NB4 (cell line): ENCODE measurements around the gene LRFN4.

Source experiments
- DNase-seq: peaks from one replicate; pipeline ENCODE4 v3.0.0; 2010; ENCODE audit warnings: low read depth
- H3K4me3 ChIP-seq: one replicate; pipeline ENCODE4 v1.5.1; 2011; ENCODE audit warnings: mild to moderate bottlenecking, low read depth, low read length, moderate library complexity
- CTCF ChIP-seq: IDR thresholded peaks from one replicate; pipeline ENCODE4 v1.5.1; 2012; ENCODE audit warnings: low read depth, low read length
- MAX ChIP-seq: IDR thresholded peaks from 2 replicates; pipeline ENCODE4 v1.6.1; 2011; ENCODE audit warnings: low read depth, low read length
- MYC ChIP-seq: IDR thresholded peaks from 2 replicates; pipeline ENCODE4 v1.6.1; 2011; ENCODE audit warnings: low read depth, low read length
- POLR2A ChIP-seq: IDR thresholded peaks from 2 replicates; pipeline ENCODE4 v1.6.1; 2011; ENCODE audit warnings: mild to moderate bottlenecking; ENCODE audit not compliant: insufficient read length; ENCODE audit errors: extremely low read depth

Gene LRFN4

GRCh38 chr11:66887526-66887925, 30.7 kb downstream of the LRFN4 start:
- no peak overlapping the region for H3K4me3 ChIP-seq

GRCh38 chr11:66888282-66888681, 31.4 kb downstream of the LRFN4 start:
- TF ChIP-seq MAX (no peak), CTCF (no peak), POLR2A (no peak), MYC (no peak)
- DNase-seq: no peak

More at GRCh38 chr11:66887526-66887925, 30.7 kb downstream of the LRFN4 start:
- TF ChIP-seq POLR2A: no peak
- TF ChIP-seq MAX: no peak
- no peak for TF ChIP-seq CTCF
- no peak for TF ChIP-seq MYC
- no peak for DNase-seq

GRCh38 chr11:66889960-66890359, 33.1 kb downstream of the LRFN4 start:
- no peak for TF ChIP-seq MAX
- TF ChIP-seq CTCF: no peak
- no peak for TF ChIP-seq POLR2A
- TF ChIP-seq MYC: no peak
- no peak for DNase-seq
- H3K4me3 ChIP-seq: no peak overlapping the region

More at GRCh38 chr11:66888282-66888681, 31.4 kb downstream of the LRFN4 start:
- H3K4me3 ChIP-seq: no peak overlapping the region

- peak; percentile 65 for TF ChIP-seq MAX
- no peak for TF ChIP-seq CTCF
- TF ChIP-seq MYC: 0 out of 2 replicates have a peak, but pooled peaks have one; percentile 42
- no peak for TF ChIP-seq POLR2A
- H3K4me3 ChIP-seq: no peak overlapping the region
- peak; percentile 93 for DNase-seq
Measured at GRCh38 chr11:66891851-66892660, 35.2 kb downstream of the LRFN4 start.

- TF ChIP-seq POLR2A: no peak
- TF ChIP-seq MAX: no peak
- TF ChIP-seq CTCF: no peak
- no peak for TF ChIP-seq MYC
- DNase-seq: no peak
- H3K4me3 ChIP-seq: no peak overlapping the region
Measured at GRCh38 chr11:66892911-66893310, 36.0 kb downstream of the LRFN4 start.

- TF ChIP-seq MYC (no peak), MAX (no peak), POLR2A (no peak), CTCF (no peak)
- no peak overlapping the region for H3K4me3 ChIP-seq
- no peak for DNase-seq
Measured at GRCh38 chr11:66894141-66894540, 37.3 kb downstream of the LRFN4 start.
